Naive thymus-derived CD4-positive, alpha-beta T cell (primary cell): ENCODE measurements around the gene L1CAM. TPM values are rescaled to one million over a fixed set of nuclear protein-coding genes. Genes with fewer than 3 reads are reported as not detected.
A peak's percentile ranks its signal among the peaks of the same experiment; 100 is the strongest.

Experiments used
- ATAC-seq: fragments of 150-1000 bp; cut with Tn5 transposase; 2 replicates; pipeline ENCODE4 v1.10.0; 2021; ENCODE audit warnings: mild to moderate bottlenecking, moderate library complexity
- CTCF ChIA-PET: fragments of 350-600 bp; sonication (Branson Sonifier 250); formaldehyde crosslinking; loops from one replicate; lab custom pipeline; 2021; ENCODE audit warnings: antibody characterized with exemption; lab: Charles Lee
- POLR2A ChIA-PET: fragments of 350-600 bp; sonication (Branson Sonifier 250); formaldehyde crosslinking; loops from one replicate; lab custom pipeline; 2021; ENCODE audit warnings: antibody characterized with exemption, inconsistent platforms; lab: Charles Lee
- DNase-seq, 9 donors: peaks; one replicate each; pipeline versions ENCODE4 v3.0.0 to v3.0.0-alpha.2; 2020 to 2022; ENCODE audit warnings: mixed read lengths in 1 of 9
- H3K27ac ChIP-seq: one replicate; pipeline ENCODE4 v1.7.0; 2013; ENCODE audit warnings: mild to moderate bottlenecking, low read depth, low read length, moderate library complexity
- H3K27me3 ChIP-seq, 2 donors: one replicate each; pipeline ENCODE4 v1.7.0; 2013; ENCODE audit warnings: low read length in 2 of 2, mild to moderate bottlenecking in 2 of 2, moderate library complexity in 2 of 2; ENCODE audit not compliant: control insufficient read depth in 2 of 2, insufficient read depth in 2 of 2
- H3K36me3 ChIP-seq, 3 experiments: 1 replicate in 2 of 3; 2 replicates in 1 of 3; pipeline ENCODE4 v1.7.0; 2013; ENCODE audit warnings: low read length in 3 of 3, mild to moderate bottlenecking in 3 of 3, moderate library complexity in 1 of 3; ENCODE audit not compliant: insufficient read depth in 3 of 3, control insufficient read depth in 2 of 3
- H3K4me1 ChIP-seq, 2 donors: one replicate each; pipeline ENCODE4 v1.7.0; 2013; ENCODE audit warnings: low read length in 2 of 2, mild to moderate bottlenecking in 2 of 2, moderate library complexity in 1 of 2; ENCODE audit not compliant: control insufficient read depth in 2 of 2, insufficient read depth in 2 of 2
- H3K4me3 ChIP-seq: 2 replicates; pipeline ENCODE4 v1.7.0; 2013; ENCODE audit warnings: mild to moderate bottlenecking, low read length
- H3K9me3 ChIP-seq, 3 experiments: 1 replicate in 2 of 3; 2 replicates in 1 of 3; pipeline ENCODE4 v1.7.0; 2013; ENCODE audit warnings: low read length in 3 of 3; ENCODE audit not compliant: control insufficient read depth in 2 of 3
- H3K27ac Mint-ChIP-seq, 9 donors: one replicate each; pipeline ENCODE4 v1.8.0; 2020 to 2022; ENCODE audit warnings: mixed read lengths in 9 of 9, mild to moderate bottlenecking in 8 of 9, moderate library complexity in 5 of 9, inconsistent platforms in 2 of 9
- H3K27me3 Mint-ChIP-seq, 5 donors: one replicate each; pipeline ENCODE4 v1.8.0; 2021 to 2022; ENCODE audit warnings: mixed read lengths in 5 of 5, mild to moderate bottlenecking in 1 of 5
- H3K36me3 Mint-ChIP-seq, 5 donors: one replicate each; pipeline ENCODE4 v1.8.0; 2020 to 2022; ENCODE audit warnings: mixed read lengths in 5 of 5, mild to moderate bottlenecking in 3 of 5, inconsistent platforms in 1 of 5
- H3K4me1 Mint-ChIP-seq, 7 donors: one replicate each; pipeline ENCODE4 v1.8.0; 2020 to 2022; ENCODE audit warnings: mixed read lengths in 7 of 7, mild to moderate bottlenecking in 3 of 7, inconsistent platforms in 1 of 7
- H3K4me3 Mint-ChIP-seq, 10 donors: one replicate each; pipeline ENCODE4 v1.8.0; 2020 to 2022; ENCODE audit warnings: mild to moderate bottlenecking in 10 of 10, mixed read lengths in 10 of 10, moderate library complexity in 6 of 10, inconsistent platforms in 2 of 10
- H3K9me3 Mint-ChIP-seq, 11 donors: one replicate each; pipeline ENCODE4 v1.8.0; 2020 to 2022; ENCODE audit warnings: mixed read lengths in 11 of 11, mild to moderate bottlenecking in 4 of 11, inconsistent platforms in 1 of 11, moderate library complexity in 1 of 11
- intact Hi-C, 2 donors: fragments of 100-400 bp; cut with micrococcal nuclease; formaldehyde crosslinking; loops; one replicate each; pipeline ENCODE4 v1.15.1; 2023
- polyA plus RNA-seq, 2 donors: library from polyadenylated mRNA; unstranded; fragments of 300-500 nt; fragmentation: Illumina TruSeq; gene quantifications; one replicate each; pipeline ENCODE4 v1.2.3, GENCODE V29; 2021
- total RNA-seq, 6 experiments: library from RNA in 5 of 6; stranded (reverse) in 5 of 6; gene quantifications; 1 replicate in 5 of 6; 2 replicates in 1 of 6; pipeline ENCODE4 v1.2.3 and lab custom pipeline; 2021 to 2026

L1CAM gene
- total and polyA plus RNA-seq, 7 experiments from 2014 or later, result 0.16 to 9.2 (median 1.1) TPM; not detected in 2

- Mint-ChIP-seq H3K27ac (peak overlapping the region; percentile 80 to 100 (median 98)), H3K36me3 (peaks cover 0 to 23% (median 0%) of the 10 kb centered on the region in 5 donors), H3K27me3 (no peaks in the 10 kb centered on the region), H3K9me3 (peaks cover 0 to 2% (median 0%) of the 10 kb centered on the region in 11 donors), H3K4me1 (peaks cover 0 to 79% (median 27%) of the 10 kb centered on the region in 7 donors), H3K4me3 (peak overlapping the region; percentile 89 to 95 (median 92))
- ChIA-PET POLR2A (interaction anchor here (1.0 to 17.4 kb wide), 18 partner anchors 9 to 518 kb away, joined by 3 to 384 read pairs (median 6); partner anchors contain the start of genes HCFC1, IDH3G, NAA10 and RENBP), CTCF (interaction anchor here (0.6 to 13.2 kb wide), 5 partner anchors 17 to 562 kb away, joined by 3 to 168 read pairs (median 3); partner anchors contain the start of gene RENBP)
- Histone ChIP-seq H3K4me1 (peaks cover 22 to 27% of the 10 kb centered on the region in 2 donors), H3K4me3 (peak overlapping the region; percentile 81), H3K9me3 (no peaks in the 10 kb centered on the region), H3K27ac (peak overlapping the region; percentile 98), H3K27me3 (no peaks in the 10 kb centered on the region), H3K36me3 (peaks cover 0 to 6% (median 0%) of the 10 kb centered on the region in 3 experiments)
- no peak for DNase-seq
- intact Hi-C loops, result loop anchor here (1.0 to 10.0 kb wide), 7 partner anchors 9 to 568 kb away; partner anchors contain the start of genes EMD (in 2 of the 2), NAA10 (in 1 of the 2), SLC10A3 (in 1 of the 2) and SLC6A8 (in 1 of the 2)
- ATAC-seq, result no peak
Measured at GRCh38 chrX:153926552-153926857, 40.5 kb upstream of the L1CAM start.

- DNase-seq, result peak in 7 of 9 donors; percentile 23 to 72 (median 42)
- Mint-ChIP-seq H3K4me1 (peaks cover 0 to 76% (median 25%) of the 10 kb centered on the region in 7 donors), H3K9me3 (peaks cover 0 to 2% (median 0%) of the 10 kb centered on the region in 11 donors)
Measured at GRCh38 chrX:153925739-153926551, 40.0 kb upstream of the L1CAM start, which contains the start of gene ARHGAP4. Gene ARHGAP4 (minus strand): TSS chrX:153926264. CDS start chrX:153926202, 62 bp downstream.

GRCh38 chrX:153925387-153925738 lies 39.4 kb upstream of the L1CAM start:
- DNase-seq, result peak in 4 of 9 donors; percentile 41 to 50 (median 43)
- Histone ChIP-seq H3K4me3 (peak overlapping the region; percentile 70), H3K27me3 (no peaks in the 10 kb centered on the region), H3K36me3 (peaks cover 0 to 16% (median 0%) of the 10 kb centered on the region in 3 experiments), H3K4me1 (peaks cover 27% of the 10 kb centered on the region in 2 donors), H3K27ac (peak overlapping the region; percentile 98), H3K9me3 (no peaks in the 10 kb centered on the region)
- Mint-ChIP-seq H3K27me3 (no peaks in the 10 kb centered on the region), H3K27ac (peak overlapping the region; percentile 88 to 98 (median 93)), H3K36me3 (peaks cover 0 to 21% (median 0%) of the 10 kb centered on the region in 5 donors), H3K4me1 (peaks cover 0 to 73% (median 24%) of the 10 kb centered on the region in 7 donors), H3K4me3 (peak overlapping the region; percentile 92 to 98 (median 94)), H3K9me3 (peaks cover 0 to 2% (median 0%) of the 10 kb centered on the region in 11 donors)
- intact Hi-C loops, result loop anchor here (2.0 to 10.0 kb wide), 4 partner anchors 19 to 569 kb away; partner anchors contain the start of genes EMD (in 2 of the 2), SLC10A3 (in 1 of the 2) and SLC6A8 (in 1 of the 2)
- no peak for ATAC-seq
- POLR2A ChIA-PET, result interaction anchor here (0.7 to 17.4 kb wide), 14 partner anchors 8 to 444 kb away, joined by 3 to 384 read pairs (median 6); partner anchors contain the start of genes HCFC1, IDH3G, NAA10 and RENBP
- CTCF ChIA-PET, result interaction anchor here (0.6 to 13.2 kb wide), 5 partner anchors 13 to 43 kb away, joined by 3 to 168 read pairs (median 5); partner anchors contain the start of gene RENBP

More at GRCh38 chrX:153925739-153926551, 40.0 kb upstream of the L1CAM start, which contains the start of gene ARHGAP4:
- Mint-ChIP-seq H3K27me3 (no peaks in the 10 kb centered on the region), H3K36me3 (peaks cover 0 to 21% (median 0%) of the 10 kb centered on the region in 5 donors), H3K4me3 (peak within 1 kb of the TSS; percentile 92 to 98 (median 94)), H3K27ac (peak within 1 kb of the TSS; percentile 88 to 100 (median 98))
- peak; percentile 2 for ATAC-seq
- POLR2A ChIA-PET, result interaction anchor here (0.7 to 17.4 kb wide), 20 partner anchors 9 to 519 kb away, joined by 3 to 384 read pairs (median 6); partner anchors contain the start of genes HCFC1, IDH3G, NAA10 and RENBP
- Histone ChIP-seq H3K4me1 (peaks cover 23 to 27% of the 10 kb centered on the region in 2 donors), H3K27ac (peak within 1 kb of the TSS; percentile 98), H3K36me3 (peaks cover 0 to 11% (median 0%) of the 10 kb centered on the region in 3 experiments), H3K4me3 (peak within 1 kb of the TSS; percentile 81), H3K27me3 (no peaks in the 10 kb centered on the region), H3K9me3 (no peaks in the 10 kb centered on the region)
- intact Hi-C loops, result loop anchor here (1.0 to 10.0 kb wide), 8 partner anchors 9 to 569 kb away; partner anchors contain the start of genes EMD (in 2 of the 2), NAA10 (in 1 of the 2), SLC10A3 (in 1 of the 2) and SLC6A8 (in 1 of the 2)
- CTCF ChIA-PET, result interaction anchor here (1.6 to 13.2 kb wide), 3 partner anchors 15 to 42 kb away, joined by 4 to 168 read pairs (median 27); partner anchors contain the start of gene RENBP

GRCh38 chrX:153924149-153924861 lies 38.3 kb upstream of the L1CAM start:
- CTCF ChIA-PET, result interaction anchor here (0.6 to 13.2 kb wide), 6 partner anchors 12 to 810 kb away, joined by 3 to 168 read pairs (median 4); partner anchors contain the start of gene RENBP
- Histone ChIP-seq H3K36me3 (peaks cover 0 to 19% (median 0%) of the 10 kb centered on the region in 3 experiments), H3K4me1 (peaks cover 24 to 26% of the 10 kb centered on the region in 2 donors), H3K27me3 (no peaks in the 10 kb centered on the region), H3K27ac (peak overlapping the region; percentile 98), H3K4me3 (peak overlapping the region; percentile 70), H3K9me3 (no peaks in the 10 kb centered on the region)
- H3K36me3 Mint-ChIP-seq, result peaks cover 0 to 23% (median 0%) of the 10 kb centered on the region in 5 donors
- peak in 7 of 9 donors; percentile 42 to 59 (median 52) for DNase-seq
- peak overlapping the region; percentile 86 to 98 (median 93) for H3K27ac Mint-ChIP-seq
- no peaks in the 10 kb centered on the region for H3K27me3 Mint-ChIP-seq
- H3K4me1 Mint-ChIP-seq, result peaks cover 0 to 68% (median 25%) of the 10 kb centered on the region in 7 donors
- intact Hi-C loops, result loop anchor here (1.0 to 10.0 kb wide), 4 partner anchors 18 to 570 kb away; partner anchors contain the start of gene SLC10A3 (in 1 of the 2)
- POLR2A ChIA-PET, result interaction anchor here (1.6 to 17.4 kb wide), 8 partner anchors 14 to 130 kb away, joined by 3 to 384 read pairs (median 20); partner anchors contain the start of genes HCFC1, IDH3G, NAA10 and RENBP
- H3K4me3 Mint-ChIP-seq, result peak overlapping the region; percentile 92 to 98 (median 94)
- H3K9me3 Mint-ChIP-seq, result peaks cover 0 to 2% (median 0%) of the 10 kb centered on the region in 11 donors
- ATAC-seq, result no peak

GRCh38 chrX:153922932-153923857 lies 37.2 kb upstream of the L1CAM start:
- ChIA-PET CTCF (interaction anchor here (1.3 to 13.2 kb wide), 4 partner anchors 17 to 160 kb away, joined by 4 to 168 read pairs (median 17); partner anchors contain the start of gene RENBP), POLR2A (interaction anchor here (0.7 to 17.4 kb wide), 7 partner anchors 8 to 159 kb away, joined by 3 to 384 read pairs (median 4); partner anchors contain the start of genes HCFC1, NAA10, PLXNB3 and RENBP)
- Mint-ChIP-seq H3K27ac (peak overlapping the region; percentile 23 to 98 (median 93)), H3K27me3 (no peaks in the 10 kb centered on the region), H3K4me1 (peaks cover 0 to 59% (median 21%) of the 10 kb centered on the region in 7 donors), H3K9me3 (peaks cover 0 to 2% (median 0%) of the 10 kb centered on the region in 11 donors), H3K4me3 (peak overlapping the region; percentile 92 to 98 (median 94)), H3K36me3 (peaks cover 0 to 21% (median 0%) of the 10 kb centered on the region in 5 donors)
- Histone ChIP-seq H3K27me3 (no peaks in the 10 kb centered on the region), H3K36me3 (peaks cover 0 to 30% (median 4%) of the 10 kb centered on the region in 3 experiments), H3K9me3 (no peaks in the 10 kb centered on the region), H3K4me3 (peak overlapping the region; percentile 70), H3K27ac (peak overlapping the region; percentile 98), H3K4me1 (peaks cover 19 to 21% of the 10 kb centered on the region in 2 donors)
- ATAC-seq, result no peak
- intact Hi-C loops, result loop anchor here in 1 of 2 donors (10.0 kb wide), 1 partner anchor 572 kb away; the partner anchor contains the start of gene SLC10A3
- no peak for DNase-seq
